ENCODE measurements around the gene SLC11A2.
A peak's percentile ranks its signal among the peaks of the same experiment; 100 is the strongest.

SLC11A2 gene

DNA sequence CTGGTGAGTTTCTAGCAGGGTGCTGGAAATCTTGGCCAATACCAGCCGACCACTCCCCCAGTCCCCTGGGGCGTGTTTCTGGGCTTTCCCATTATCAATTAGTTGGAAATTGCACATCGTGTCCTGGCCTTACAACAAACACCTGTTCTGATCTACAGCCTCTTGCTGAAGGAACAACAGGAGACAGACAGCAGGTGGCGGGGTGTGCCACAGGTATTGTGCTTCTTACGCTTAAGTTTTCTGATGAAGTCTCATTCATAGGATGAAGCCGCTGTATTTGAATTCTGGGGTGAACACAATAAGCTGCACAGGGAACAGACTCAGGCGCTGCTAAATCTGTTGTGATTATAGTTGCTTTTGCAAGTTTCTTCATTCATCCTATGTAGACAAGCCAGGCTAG lies 73.1 kb downstream of the SLC11A2 start:
- TF ChIP-seq, protein P1, sequence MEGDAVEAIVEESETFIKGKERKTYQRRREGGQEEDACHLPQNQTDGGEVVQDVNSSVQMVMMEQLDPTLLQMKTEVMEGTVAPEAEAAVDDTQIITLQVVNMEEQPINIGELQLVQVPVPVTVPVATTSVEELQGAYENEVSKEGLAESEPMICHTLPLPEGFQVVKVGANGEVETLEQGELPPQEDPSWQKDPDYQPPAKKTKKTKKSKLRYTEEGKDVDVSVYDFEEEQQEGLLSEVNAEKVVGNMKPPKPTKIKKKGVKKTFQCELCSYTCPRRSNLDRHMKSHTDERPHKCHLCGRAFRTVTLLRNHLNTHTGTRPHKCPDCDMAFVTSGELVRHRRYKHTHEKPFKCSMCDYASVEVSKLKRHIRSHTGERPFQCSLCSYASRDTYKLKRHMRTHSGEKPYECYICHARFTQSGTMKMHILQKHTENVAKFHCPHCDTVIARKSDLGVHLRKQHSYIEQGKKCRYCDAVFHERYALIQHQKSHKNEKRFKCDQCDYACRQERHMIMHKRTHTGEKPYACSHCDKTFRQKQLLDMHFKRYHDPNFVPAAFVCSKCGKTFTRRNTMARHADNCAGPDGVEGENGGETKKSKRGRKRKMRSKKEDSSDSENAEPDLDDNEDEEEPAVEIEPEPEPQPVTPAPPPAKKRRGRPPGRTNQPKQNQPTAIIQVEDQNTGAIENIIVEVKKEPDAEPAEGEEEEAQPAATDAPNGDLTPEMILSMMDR (IDR thresholded peaks at IDR 0.05; ENCODE audit: low read length), result peak; percentile 23; the same call in 1 of the 2 replicates
- TF ChIP-seq EZH2 (IDR thresholded peaks at IDR 0.05; ENCODE audit: borderline replicate concordance, low read length), result no peak
- no peak overlapping the region for H3K27ac ChIP-seq (ENCODE audit: low read depth, low read length, poor library complexity, severe bottlenecking)
- H3F3A ChIP-seq (ENCODE audit: insufficient read depth, low read length), result no peaks in the 10 kb centered on the region
- H3K9ac ChIP-seq (ENCODE audit: low read length), result no peak overlapping the region
- H3K4me2 ChIP-seq (ENCODE audit: low read length), result no peak overlapping the region
- H3K36me3 ChIP-seq (ENCODE audit: insufficient read depth, low read length), result no peaks in the 10 kb centered on the region
- H3K4me1 ChIP-seq (ENCODE audit: insufficient read depth, low read length, severe bottlenecking), result peaks cover 9% of the 10 kb centered on the region
- H2AFZ ChIP-seq (ENCODE audit: low read length), result no peak overlapping the region
- H4K20me1 ChIP-seq (ENCODE audit: insufficient read depth, low read length), result no peaks in the 10 kb centered on the region
- no peaks in the 10 kb centered on the region for H3K9me3 ChIP-seq (ENCODE audit: low read length)
- H3K27me3 ChIP-seq (ENCODE audit: insufficient read depth, low read length), result no peaks in the 10 kb centered on the region
- no peaks in the 10 kb centered on the region for H3K9me2 ChIP-seq (ENCODE audit: low read depth, low read length)
- H3K79me2 ChIP-seq (ENCODE audit: insufficient read depth, low read length), result no peaks in the 10 kb centered on the region
- no peak overlapping the region for H3K4me3 ChIP-seq (ENCODE audit: low read depth, low read length, poor library complexity, severe bottlenecking)

DNA sequence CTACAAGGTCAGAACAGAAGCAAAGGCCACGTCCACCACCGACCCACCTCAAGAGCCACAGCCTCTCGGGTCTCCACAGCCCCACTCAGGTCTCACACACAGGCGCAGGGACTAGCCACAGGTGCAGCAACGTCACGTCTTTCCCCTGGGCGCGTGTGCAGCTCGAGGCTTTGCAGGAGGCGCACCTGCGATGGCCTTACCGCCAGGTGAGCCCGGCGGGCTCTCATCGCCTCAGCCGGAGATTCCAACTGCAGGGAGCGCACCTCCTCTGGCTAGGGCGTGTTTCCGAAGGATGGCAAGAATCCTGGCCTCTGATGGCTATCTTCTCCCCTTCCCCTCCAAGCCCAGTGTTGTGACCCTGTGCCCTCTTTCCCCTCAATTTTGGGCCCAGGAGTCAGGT lies 73.7 kb downstream of the SLC11A2 start, which contains the start of gene HIGD1C:
HIGD1C (plus strand) TSS at position 35 of the 400 bp plus-strand sequence. CDS start 1,455 bp downstream, outside the sequence.
- no peak within 1 kb of the TSS for H3K4me2 ChIP-seq (ENCODE audit: low read length)
- no peaks in the 10 kb centered on the region for H4K20me1 ChIP-seq (ENCODE audit: insufficient read depth, low read length)
- no peaks in the 10 kb centered on the region for H3K79me2 ChIP-seq (ENCODE audit: insufficient read depth, low read length)
- no peak within 1 kb of the TSS for H3K27ac ChIP-seq (ENCODE audit: low read depth, low read length, poor library complexity, severe bottlenecking)
- TF ChIP-seq EZH2 (IDR thresholded peaks at IDR 0.05; ENCODE audit: borderline replicate concordance, low read length), result no peak
- TF ChIP-seq, protein P1 (IDR thresholded peaks at IDR 0.05; ENCODE audit: low read length), result no peak
- H3K9ac ChIP-seq (ENCODE audit: low read length), result no peak within 1 kb of the TSS
- no peaks in the 10 kb centered on the region for H3F3A ChIP-seq (ENCODE audit: insufficient read depth, low read length)
- H2AFZ ChIP-seq (ENCODE audit: low read length), result no peak within 1 kb of the TSS
- H3K4me1 ChIP-seq (ENCODE audit: insufficient read depth, low read length, severe bottlenecking), result peaks cover 7% of the 10 kb centered on the region
- H3K36me3 ChIP-seq (ENCODE audit: insufficient read depth, low read length), result no peaks in the 10 kb centered on the region
- H3K9me2 ChIP-seq (ENCODE audit: low read depth, low read length), result no peaks in the 10 kb centered on the region
- H3K9me3 ChIP-seq (ENCODE audit: low read length), result no peaks in the 10 kb centered on the region
- H3K4me3 ChIP-seq (ENCODE audit: low read depth, low read length, poor library complexity, severe bottlenecking), result no peak within 1 kb of the TSS
- no peaks in the 10 kb centered on the region for H3K27me3 ChIP-seq (ENCODE audit: insufficient read depth, low read length)

DNA sequence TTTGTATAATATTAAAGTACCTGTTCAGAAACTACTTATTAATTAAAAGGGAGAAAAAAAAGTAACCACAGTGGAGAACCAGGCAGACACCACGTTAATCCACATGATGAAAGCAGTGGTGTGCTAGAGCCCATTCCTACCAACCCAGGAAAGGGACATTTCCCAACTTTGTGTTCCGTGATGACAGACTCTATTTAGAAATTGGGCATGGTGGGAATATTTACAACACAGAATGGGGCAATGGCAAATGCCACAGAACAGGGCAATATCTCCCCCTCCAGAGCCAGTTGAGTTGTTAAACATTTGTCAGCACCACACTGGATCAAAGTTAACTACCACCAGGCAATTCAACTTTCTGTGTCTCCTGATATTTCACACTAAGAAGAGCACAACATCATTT lies 75.1 kb downstream of the SLC11A2 start:
- Histone ChIP-seq H3K27me3 (ENCODE audit: insufficient read depth, low read length) (no peaks in the 10 kb centered on the region), H3K4me3 (ENCODE audit: low read depth, low read length, poor library complexity, severe bottlenecking) (no peak overlapping the region), H3K36me3 (ENCODE audit: insufficient read depth, low read length) (no peaks in the 10 kb centered on the region), H3K27ac (ENCODE audit: low read depth, low read length, poor library complexity, severe bottlenecking) (no peak overlapping the region), H2AFZ (ENCODE audit: low read length) (no peak overlapping the region), H3K4me1 (ENCODE audit: insufficient read depth, low read length, severe bottlenecking) (no peaks in the 10 kb centered on the region), H4K20me1 (ENCODE audit: insufficient read depth, low read length) (no peaks in the 10 kb centered on the region), H3K4me2 (ENCODE audit: low read length) (no peak overlapping the region), H3K9me2 (ENCODE audit: low read depth, low read length) (no peaks in the 10 kb centered on the region), H3K9me3 (ENCODE audit: low read length) (no peaks in the 10 kb centered on the region), H3F3A (ENCODE audit: insufficient read depth, low read length) (no peaks in the 10 kb centered on the region), H3K9ac (ENCODE audit: low read length) (no peak overlapping the region), H3K79me2 (ENCODE audit: insufficient read depth, low read length) (no peaks in the 10 kb centered on the region)
- TF ChIP-seq EZH2 (IDR thresholded peaks at IDR 0.05; ENCODE audit: borderline replicate concordance, low read length), result no peak
- TF ChIP-seq, protein P1 (IDR thresholded peaks at IDR 0.05; ENCODE audit: low read length), result no peak
